Caco-2 (cell line): ENCODE data around the gene PTPA. TPM values are rescaled to one million over a fixed set of nuclear protein-coding genes. Genes with fewer than 3 reads are reported as not detected.

Source experiments
- BruUV-seq: library from RNA; stranded (reverse); fragments of 400-500 nt; replicated peaks from 2 replicates; lab custom pipeline; 2021; lab: Mats Ljungman, UMichigan
- CTCF ChIA-PET: fragments of 300-600 bp; sonication (Branson Sonifier 250); formaldehyde crosslinking; loops from one replicate; lab custom pipeline; 2022; ENCODE audit warnings: antibody characterized with exemption; lab: Charles Lee
- POLR2A ChIA-PET: fragments of 300-600 bp; sonication (Branson Sonifier 250); formaldehyde crosslinking; loops from one replicate; lab custom pipeline; 2022; ENCODE audit warnings: antibody characterized with exemption; lab: Charles Lee
- DNase-seq, 2 experiments: peaks; one replicate each; pipeline versions ENCODE4 v3.0.0 to v3.0.0-alpha.2; 2020 to 2022
- H3K27me3 ChIP-seq: replicated peaks from 2 replicates; pipeline ENCODE4 v1.6.0; 2011; ENCODE audit warnings: low read length; ENCODE audit not compliant: control insufficient read depth, insufficient read depth
- H3K36me3 ChIP-seq: 2 replicates; pipeline ENCODE4 v1.5.1; 2011; ENCODE audit warnings: low read length; ENCODE audit not compliant: control insufficient read depth, insufficient read depth
- H3K4me1 ChIP-seq: fragments of 250-450 bp; sonication (Bioruptor Pico); 2 replicates; pipeline ENCODE4 v1.5.1; 2020; ENCODE audit warnings: mild to moderate bottlenecking
- H3K4me3 ChIP-seq: 2 replicates; pipeline ENCODE4 v1.5.1; 2011; ENCODE audit warnings: low read depth, mild to moderate bottlenecking, control low read depth, low read length
- H3K9me3 ChIP-seq: fragments of 250-450 bp; sonication (Bioruptor Pico); 2 replicates; pipeline ENCODE4 v1.5.1; 2020; ENCODE audit warnings: mild to moderate bottlenecking, moderate library complexity
- H3K27ac Mint-ChIP-seq: one replicate; pipeline ENCODE4 v1.8.0; 2022; ENCODE audit warnings: mixed read lengths; ENCODE audit not compliant: unreplicated experiment
- H3K27me3 Mint-ChIP-seq: one replicate; pipeline ENCODE4 v1.8.0; 2022; ENCODE audit warnings: mixed read lengths; ENCODE audit not compliant: insufficient read depth, unreplicated experiment
- H3K36me3 Mint-ChIP-seq: one replicate; pipeline ENCODE4 v1.8.0; 2022; ENCODE audit warnings: mild to moderate bottlenecking, mixed read lengths; ENCODE audit not compliant: insufficient read depth, unreplicated experiment
- H3K4me1 Mint-ChIP-seq: one replicate; pipeline ENCODE4 v1.8.0; 2022; ENCODE audit warnings: low read depth, mixed read lengths; ENCODE audit not compliant: unreplicated experiment
- H3K4me3 Mint-ChIP-seq: one replicate; pipeline ENCODE4 v1.8.0; 2022; ENCODE audit warnings: mild to moderate bottlenecking, moderate library complexity, mixed read lengths; ENCODE audit not compliant: unreplicated experiment
- H3K9me3 Mint-ChIP-seq: one replicate; pipeline ENCODE4 v1.8.0; 2022; ENCODE audit warnings: mixed read lengths; ENCODE audit not compliant: unreplicated experiment
- intact Hi-C: fragments of 100-400 bp; cut with micrococcal nuclease; formaldehyde crosslinking; loops from one replicate; pipeline ENCODE4 v1.10.0; 2022; ENCODE audit not compliant: unreplicated experiment
- total RNA-seq: library from RNA; stranded (reverse); gene quantifications from 2 replicates; pipeline ENCODE4 v1.2.3, GENCODE V29; 2022
- TF ChIP-seq, protein P1 (sequence below), 2 experiments: fragments of 200-600 bp in 1 of 2; IDR thresholded peaks; 1 replicate in 1 of 2; 2 replicates in 1 of 2; pipeline versions ENCODE4 v1.5.1 to v1.8.0; 2011 to 2022; ENCODE audit warnings: antibody characterized with exemption in 1 of 2, control low read depth in 1 of 2, inconsistent platforms in 1 of 2, low read depth in 1 of 2, low read length in 1 of 2, mild to moderate bottlenecking in 1 of 2, moderate library complexity in 1 of 2; ENCODE audit not compliant: insufficient read depth in 1 of 2, severe bottlenecking in 1 of 2, unreplicated experiment in 1 of 2

PTPA gene
- total RNA-seq, 1 experiment from 2014 or later, result 100 TPM

DNA sequence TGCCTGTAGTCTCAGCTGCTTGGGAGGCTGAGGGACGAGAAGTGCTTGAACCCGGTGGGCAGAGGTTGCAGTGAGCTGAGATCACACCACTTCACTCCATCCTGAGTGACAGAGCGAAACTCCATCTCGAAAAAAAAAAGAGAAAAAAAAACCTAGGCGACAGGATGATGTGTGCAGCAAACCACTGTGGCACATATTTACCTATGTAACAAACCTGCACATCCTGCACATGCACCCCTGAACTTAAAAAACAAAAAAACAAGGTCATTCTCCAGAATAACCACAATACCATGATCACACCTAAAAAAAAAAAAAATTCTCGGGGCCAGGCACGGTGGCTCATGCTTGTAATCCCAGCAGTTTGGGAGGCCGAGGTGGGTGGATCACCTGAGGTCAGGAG, 37.8 kb upstream of the PTPA start:
- no peak overlapping the region for H3K4me3 ChIP-seq
- no peak for DNase-seq
- TF ChIP-seq, protein P1, sequence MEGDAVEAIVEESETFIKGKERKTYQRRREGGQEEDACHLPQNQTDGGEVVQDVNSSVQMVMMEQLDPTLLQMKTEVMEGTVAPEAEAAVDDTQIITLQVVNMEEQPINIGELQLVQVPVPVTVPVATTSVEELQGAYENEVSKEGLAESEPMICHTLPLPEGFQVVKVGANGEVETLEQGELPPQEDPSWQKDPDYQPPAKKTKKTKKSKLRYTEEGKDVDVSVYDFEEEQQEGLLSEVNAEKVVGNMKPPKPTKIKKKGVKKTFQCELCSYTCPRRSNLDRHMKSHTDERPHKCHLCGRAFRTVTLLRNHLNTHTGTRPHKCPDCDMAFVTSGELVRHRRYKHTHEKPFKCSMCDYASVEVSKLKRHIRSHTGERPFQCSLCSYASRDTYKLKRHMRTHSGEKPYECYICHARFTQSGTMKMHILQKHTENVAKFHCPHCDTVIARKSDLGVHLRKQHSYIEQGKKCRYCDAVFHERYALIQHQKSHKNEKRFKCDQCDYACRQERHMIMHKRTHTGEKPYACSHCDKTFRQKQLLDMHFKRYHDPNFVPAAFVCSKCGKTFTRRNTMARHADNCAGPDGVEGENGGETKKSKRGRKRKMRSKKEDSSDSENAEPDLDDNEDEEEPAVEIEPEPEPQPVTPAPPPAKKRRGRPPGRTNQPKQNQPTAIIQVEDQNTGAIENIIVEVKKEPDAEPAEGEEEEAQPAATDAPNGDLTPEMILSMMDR (IDR thresholded peaks at IDR 0.05; ENCODE audit: insufficient read depth in 1 of 2, low read depth in 1 of 2, low read length in 1 of 2, severe bottlenecking in 1 of 2, unreplicated experiment in 1 of 2), result no peak
- no peaks in the 10 kb centered on the region; the same call in 1 of the 2 replicates for H3K4me1 ChIP-seq
- Mint-ChIP-seq H3K4me1 (no peaks in the 10 kb centered on the region), H3K27ac (no peak overlapping the region), H3K27me3 (no peaks in the 10 kb centered on the region), H3K4me3 (no peak overlapping the region), H3K36me3 (no peaks in the 10 kb centered on the region), H3K9me3 (no peaks in the 10 kb centered on the region)
- ChIA-PET POLR2A (no interaction called here), CTCF (interaction anchor here (1.3 kb wide), 1 partner anchor 45 kb away, joined by 10 read pairs; the partner anchor contains the start of gene SH3GLB2)
- H3K36me3 ChIP-seq, result no peaks in the 10 kb centered on the region
- intact Hi-C loops, result no loop called here
- H3K9me3 ChIP-seq, result no peaks in the 10 kb centered on the region
- BruUV-seq, result no TSS peak
- no peaks in the 10 kb centered on the region for H3K27me3 ChIP-seq

DNA sequence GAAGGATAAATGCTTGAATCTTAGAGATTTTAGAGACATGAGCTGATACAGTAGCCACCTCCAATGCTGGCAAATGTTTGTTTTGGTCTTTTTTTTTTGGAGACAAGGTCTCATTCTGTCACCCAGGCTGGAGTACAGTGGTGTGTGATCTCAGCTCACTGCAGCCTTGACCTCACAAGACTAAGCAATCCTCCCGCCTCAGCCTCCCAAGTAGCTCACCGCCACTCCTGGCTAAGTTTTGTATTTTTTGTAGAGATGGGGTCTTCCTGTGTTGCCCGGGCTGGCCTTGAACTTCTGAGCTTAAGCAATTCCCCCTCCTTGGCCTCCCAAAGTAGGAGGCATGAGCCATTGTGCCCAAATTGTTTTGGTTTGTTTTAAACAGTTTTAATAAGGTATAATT, 37.1 kb upstream of the PTPA start:
- no peaks in the 10 kb centered on the region for H3K27me3 Mint-ChIP-seq
- no peaks in the 10 kb centered on the region for H3K9me3 ChIP-seq
- TF ChIP-seq, protein P1 (IDR thresholded peaks at IDR 0.05; ENCODE audit: insufficient read depth in 1 of 2, low read depth in 1 of 2, low read length in 1 of 2, severe bottlenecking in 1 of 2, unreplicated experiment in 1 of 2), result no peak
- no peak for DNase-seq
- H3K36me3 ChIP-seq, result no peaks in the 10 kb centered on the region
- ChIA-PET CTCF (interaction anchor here (1.3 kb wide), 1 partner anchor 46 kb away, joined by 10 read pairs; the partner anchor contains the start of gene SH3GLB2), POLR2A (no interaction called here)
- H3K36me3 Mint-ChIP-seq, result no peaks in the 10 kb centered on the region
- no peak overlapping the region for H3K4me3 Mint-ChIP-seq
- peaks cover 6% of the 10 kb centered on the region; the same call in 1 of the 2 replicates for H3K4me1 ChIP-seq
- H3K9me3 Mint-ChIP-seq, result no peaks in the 10 kb centered on the region
- no peaks in the 10 kb centered on the region for H3K27me3 ChIP-seq
- no peak overlapping the region for H3K4me3 ChIP-seq
- H3K27ac Mint-ChIP-seq, result no peak overlapping the region
- intact Hi-C loops, result no loop called here
- no TSS peak for BruUV-seq
- no peaks in the 10 kb centered on the region for H3K4me1 Mint-ChIP-seq

DNA sequence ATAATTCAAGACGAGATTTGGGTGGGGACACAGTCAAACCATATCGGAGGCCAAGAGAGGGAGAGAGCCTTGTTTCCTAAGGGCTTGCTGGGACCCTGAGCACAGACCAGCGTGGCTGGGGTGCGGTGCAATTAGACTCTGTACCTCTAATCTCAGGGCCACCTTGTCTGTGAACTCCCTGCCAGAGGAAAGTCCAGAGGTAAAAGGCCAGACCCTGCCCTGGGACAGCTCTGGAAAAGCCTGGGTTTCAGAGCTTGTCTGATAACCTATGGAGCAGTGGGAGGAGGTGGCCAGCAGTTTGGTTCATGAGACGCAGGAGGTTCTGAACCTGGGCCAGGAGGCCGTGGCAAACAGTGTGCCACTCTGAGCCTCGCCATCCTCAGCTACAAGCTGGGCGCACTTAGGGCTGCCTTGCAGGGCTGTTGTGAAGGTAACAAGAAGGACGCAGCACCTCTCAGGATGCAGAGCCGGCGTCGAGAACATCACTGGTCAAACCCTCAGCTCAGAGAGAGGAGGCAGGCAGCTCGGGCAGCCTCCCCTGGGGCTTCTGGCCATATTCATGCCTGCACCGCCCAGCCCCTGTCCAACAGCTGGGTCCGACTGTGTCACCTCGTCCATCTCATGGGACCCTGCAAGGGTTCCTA, 35.1 kb upstream of the PTPA start:
- no peaks in the 10 kb centered on the region for H3K27me3 ChIP-seq
- no peak overlapping the region for H3K27ac Mint-ChIP-seq
- peak in 1 of 2 experiments; percentile 39 for DNase-seq
- ChIA-PET POLR2A (no interaction called here), CTCF (no interaction called here)
- H3K27me3 Mint-ChIP-seq, result no peaks in the 10 kb centered on the region
- no peaks in the 10 kb centered on the region for H3K9me3 ChIP-seq
- H3K4me1 ChIP-seq, result peaks cover 8% of the 10 kb centered on the region; the same call in 1 of the 2 replicates
- H3K4me3 Mint-ChIP-seq, result no peak overlapping the region
- peaks cover 9% of the 10 kb centered on the region for H3K36me3 Mint-ChIP-seq
- no peaks in the 10 kb centered on the region for H3K36me3 ChIP-seq
- BruUV-seq, result no TSS peak
- no peak overlapping the region for H3K4me3 ChIP-seq
- TF ChIP-seq, protein P1 (IDR thresholded peaks at IDR 0.05; ENCODE audit: insufficient read depth in 1 of 2, low read depth in 1 of 2, low read length in 1 of 2, severe bottlenecking in 1 of 2, unreplicated experiment in 1 of 2), result no peak
- no peaks in the 10 kb centered on the region for H3K4me1 Mint-ChIP-seq
- no peaks in the 10 kb centered on the region for H3K9me3 Mint-ChIP-seq
- intact Hi-C loops, result no loop called here
